Esophagus squamous epithelium (tissue), 4 donors: ENCODE results near the gene ACP6.

Experiments used
- POLR2A ChIP-seq, 4 donors: fragments of 450-650 bp; IDR thresholded peaks; one replicate each; pipeline ENCODE4 v1.6.1; 2017; ENCODE audit warnings: antibody characterized with exemption in 4 of 4, mild to moderate bottlenecking in 4 of 4, moderate library complexity in 3 of 4
- TF ChIP-seq, protein P1 (sequence below), 6 experiments: fragments of 450-650 bp in 4 of 6; fragments of 200-600 bp in 2 of 6; sonication (generic) in 2 of 6; IDR thresholded peaks; one replicate each; pipeline ENCODE4 v1.5.1; 2016 to 2019; ENCODE audit warnings: antibody characterized with exemption in 6 of 6, mild to moderate bottlenecking in 4 of 6, moderate library complexity in 4 of 6

DNA sequence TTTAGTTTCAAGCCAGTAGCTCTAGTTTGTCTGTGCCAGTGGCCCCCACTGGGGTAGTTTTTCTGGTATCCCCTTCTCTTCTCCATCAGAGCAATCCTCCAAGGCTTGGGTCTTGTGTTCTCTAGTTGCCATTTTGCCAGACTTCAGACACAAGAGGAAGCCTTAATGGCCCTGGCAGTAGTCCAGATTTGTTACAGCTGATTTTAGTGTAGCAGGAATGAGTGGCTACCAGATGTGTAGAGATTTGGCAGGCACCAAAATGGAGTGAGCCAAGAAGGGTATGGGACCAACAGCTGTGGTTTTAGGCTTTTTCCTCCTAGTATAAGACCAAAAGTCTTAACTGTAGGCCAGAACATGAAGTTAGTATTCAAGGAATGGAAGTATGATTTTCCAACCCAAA lies 56.8 kb downstream of the ACP6 start:
- TF ChIP-seq, protein P1, sequence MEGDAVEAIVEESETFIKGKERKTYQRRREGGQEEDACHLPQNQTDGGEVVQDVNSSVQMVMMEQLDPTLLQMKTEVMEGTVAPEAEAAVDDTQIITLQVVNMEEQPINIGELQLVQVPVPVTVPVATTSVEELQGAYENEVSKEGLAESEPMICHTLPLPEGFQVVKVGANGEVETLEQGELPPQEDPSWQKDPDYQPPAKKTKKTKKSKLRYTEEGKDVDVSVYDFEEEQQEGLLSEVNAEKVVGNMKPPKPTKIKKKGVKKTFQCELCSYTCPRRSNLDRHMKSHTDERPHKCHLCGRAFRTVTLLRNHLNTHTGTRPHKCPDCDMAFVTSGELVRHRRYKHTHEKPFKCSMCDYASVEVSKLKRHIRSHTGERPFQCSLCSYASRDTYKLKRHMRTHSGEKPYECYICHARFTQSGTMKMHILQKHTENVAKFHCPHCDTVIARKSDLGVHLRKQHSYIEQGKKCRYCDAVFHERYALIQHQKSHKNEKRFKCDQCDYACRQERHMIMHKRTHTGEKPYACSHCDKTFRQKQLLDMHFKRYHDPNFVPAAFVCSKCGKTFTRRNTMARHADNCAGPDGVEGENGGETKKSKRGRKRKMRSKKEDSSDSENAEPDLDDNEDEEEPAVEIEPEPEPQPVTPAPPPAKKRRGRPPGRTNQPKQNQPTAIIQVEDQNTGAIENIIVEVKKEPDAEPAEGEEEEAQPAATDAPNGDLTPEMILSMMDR (IDR thresholded peaks at IDR 0.05): no peak
- no peak for TF ChIP-seq POLR2A (IDR thresholded peaks at IDR 0.05)
